ENCODE results near the gene NT5C2.
"Not testable (repeated sequence)": the region's sequence is repeated elsewhere in the genome, so short reads cannot be mapped to it uniquely, and the experiment has no call there.

The NT5C2 gene

DNA sequence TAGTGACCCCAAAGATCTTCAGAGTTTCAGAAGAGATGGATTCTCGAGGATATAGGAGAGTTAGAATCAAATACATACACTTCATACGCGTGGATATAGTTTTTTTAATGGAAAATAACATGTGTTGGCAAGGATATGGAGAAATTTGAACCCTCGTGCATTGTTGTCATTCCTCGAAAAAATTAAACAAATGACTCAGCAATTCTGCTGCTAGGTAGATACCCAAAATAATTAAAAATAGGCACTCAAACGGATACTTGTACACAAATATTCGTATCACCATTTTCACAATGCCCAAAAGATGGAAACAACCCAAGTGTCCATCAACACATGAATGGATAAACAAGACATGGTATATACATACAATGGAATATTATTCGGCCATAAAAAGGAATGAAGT is 5.6 kb upstream of the NT5C2 start:
- DNase-seq = no peak

GRCh38 chr10:103197903-103198302 is 4.8 kb upstream of the NT5C2 start:
- DNase-seq = no peak

GRCh38 chr10:103197174-103197573 is 4.1 kb upstream of the NT5C2 start:
- peak in 1 of 2 donors; percentile 56 for DNase-seq

DNA sequence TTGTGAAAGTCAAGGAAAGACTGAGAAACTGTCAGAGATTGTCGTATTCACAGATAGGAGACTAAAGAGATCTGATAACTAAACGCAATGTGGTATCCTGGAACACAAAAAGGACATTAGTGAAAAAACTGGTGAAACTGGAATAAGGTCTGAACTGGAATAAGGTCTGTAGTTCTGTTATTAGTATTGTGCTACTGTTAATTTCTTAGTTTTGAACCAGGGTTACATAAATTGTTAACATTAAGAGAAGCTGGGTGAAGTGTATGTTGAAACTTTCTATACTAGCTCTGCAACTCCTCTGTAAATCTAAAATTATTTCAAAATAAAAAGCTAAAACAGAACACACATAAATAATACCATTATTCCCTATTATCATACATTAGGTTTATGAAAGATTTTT is 3.4 kb upstream of the NT5C2 start:
- no peak for DNase-seq

DNA sequence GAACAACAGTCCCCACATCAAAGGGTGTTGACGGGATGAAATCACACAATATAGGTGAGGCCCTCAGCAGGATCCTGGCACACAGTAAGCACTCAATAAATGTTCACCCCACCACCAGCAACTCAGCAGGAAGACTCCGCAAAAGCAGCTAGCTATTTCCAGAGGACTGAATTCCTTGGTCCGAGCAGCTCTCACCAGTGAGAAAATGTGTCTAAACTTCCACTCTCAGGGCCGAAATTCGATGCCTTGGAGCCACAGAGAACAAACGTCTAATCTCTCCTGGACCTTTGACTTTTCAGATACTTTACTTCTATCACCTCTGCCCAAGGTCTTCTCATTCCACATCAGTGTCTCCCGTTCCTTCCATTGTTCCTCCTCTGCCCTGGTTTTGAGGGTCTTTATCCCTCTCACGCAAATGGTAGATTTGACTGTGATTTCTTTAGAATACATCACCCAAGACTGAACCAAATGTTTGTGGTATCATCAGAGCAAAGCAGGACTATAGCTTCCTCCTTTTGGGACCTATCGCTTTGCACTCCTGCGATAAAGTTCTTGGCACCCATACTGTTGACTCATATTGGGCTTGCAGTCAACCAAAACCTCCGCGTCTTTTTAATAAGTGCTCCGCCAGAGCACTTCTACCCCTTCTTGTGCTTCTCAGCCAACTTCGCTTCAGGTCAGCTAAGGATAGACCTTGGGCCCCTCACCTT is 903 bp upstream of the NT5C2 start:
- DNase-seq = no peak

DNA sequence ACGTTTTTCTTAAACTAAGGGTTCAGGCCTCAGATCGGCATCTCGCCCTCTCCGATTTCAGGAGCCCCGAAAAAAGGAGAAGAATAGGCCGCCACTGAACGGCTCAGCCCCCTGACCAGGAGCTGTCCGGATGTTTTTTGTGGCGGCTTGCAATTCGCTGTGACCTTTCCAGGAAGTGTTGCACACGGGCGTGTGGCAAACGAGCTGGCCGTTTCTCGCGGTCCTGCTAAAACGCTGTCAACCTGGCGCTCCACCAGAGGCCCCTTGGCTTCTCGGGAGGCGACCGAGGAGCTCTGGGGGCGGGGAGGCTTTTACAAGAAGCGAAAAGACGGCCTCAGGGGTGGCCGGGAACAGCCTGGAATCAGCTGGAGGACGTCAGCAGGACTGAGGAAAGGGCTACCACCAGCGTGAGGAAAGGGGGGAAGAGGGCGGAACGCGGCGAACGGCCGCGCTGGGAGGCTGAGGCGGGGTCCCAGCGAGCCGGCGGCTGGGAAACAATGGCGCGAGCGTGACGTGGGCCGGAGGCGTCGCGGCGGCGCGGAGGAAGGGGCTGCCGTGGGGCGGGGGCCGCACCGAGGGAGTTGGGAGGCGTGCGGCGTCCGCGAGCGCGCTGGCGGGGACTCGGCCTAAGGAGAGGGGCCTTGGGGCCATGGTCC is 493 bp downstream of the NT5C2 start:
- DNase-seq = peak; percentile 60 to 68

DNA sequence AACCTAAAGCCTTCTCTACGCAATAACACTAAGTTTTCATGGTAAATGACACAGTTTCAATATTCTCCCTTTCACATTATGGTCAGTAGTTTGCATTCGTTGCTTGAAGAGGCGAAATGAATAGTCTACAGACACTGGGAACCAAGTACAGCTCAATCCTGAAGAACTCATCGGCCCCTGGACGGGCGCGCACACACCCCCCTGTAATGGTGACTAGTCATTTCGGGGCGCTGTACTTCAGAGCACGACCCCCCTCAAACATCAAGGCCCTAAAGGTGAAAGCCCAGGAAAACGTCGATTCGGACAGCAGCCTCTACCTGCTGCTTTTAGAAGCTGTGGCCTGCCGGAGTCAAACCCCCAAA is 1.0 kb downstream of the NT5C2 start:
- DNase-seq = no peak

DNA sequence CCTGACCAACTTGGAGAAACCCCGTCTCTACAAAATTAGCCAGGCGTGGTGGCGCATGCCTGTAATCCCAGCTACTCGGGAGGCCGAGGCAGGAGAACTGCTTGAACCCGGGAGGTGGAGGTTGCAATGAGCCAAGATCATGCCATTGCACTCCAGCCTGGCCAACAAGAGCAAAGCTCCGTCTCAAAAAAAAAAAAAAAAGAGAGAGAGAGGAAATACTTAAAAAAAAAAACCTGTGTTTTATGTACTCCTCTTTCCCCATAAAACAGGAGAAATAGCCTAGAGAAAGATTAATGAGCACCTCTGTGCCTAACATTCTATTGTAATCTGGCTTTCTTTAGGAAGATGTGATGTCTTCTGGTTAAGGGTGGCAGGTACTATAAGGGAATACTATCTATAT is 1.9 kb downstream of the NT5C2 start:
- not testable (repeated sequence) for DNase-seq

- no peak for DNase-seq
These were observed 4.2 kb downstream of the NT5C2 start for GRCh38 chr10:103188853-103189252.

DNA sequence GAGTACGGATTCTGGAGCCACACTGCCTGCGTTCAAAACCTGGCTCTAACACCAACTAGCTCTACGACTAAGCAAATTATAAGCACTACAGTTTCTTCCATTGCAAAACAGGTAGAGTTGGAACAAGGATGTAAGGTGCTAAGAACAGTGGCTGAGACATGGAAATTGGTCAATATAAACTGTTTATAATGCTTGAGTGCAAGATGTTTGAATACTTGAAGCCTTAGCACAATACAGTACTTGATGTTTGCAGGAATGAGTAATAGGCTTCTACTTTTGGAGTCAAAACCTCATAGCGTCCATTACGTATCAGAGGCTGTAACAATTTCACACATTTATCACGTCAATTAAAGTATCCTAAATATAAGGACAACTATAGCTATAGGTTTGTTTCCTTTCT is 6.9 kb downstream of the NT5C2 start:
- DNase-seq = no peak

- DNase-seq = no peak
These were observed 8.5 kb downstream of the NT5C2 start for GRCh38 chr10:103184615-103185014.

DNA sequence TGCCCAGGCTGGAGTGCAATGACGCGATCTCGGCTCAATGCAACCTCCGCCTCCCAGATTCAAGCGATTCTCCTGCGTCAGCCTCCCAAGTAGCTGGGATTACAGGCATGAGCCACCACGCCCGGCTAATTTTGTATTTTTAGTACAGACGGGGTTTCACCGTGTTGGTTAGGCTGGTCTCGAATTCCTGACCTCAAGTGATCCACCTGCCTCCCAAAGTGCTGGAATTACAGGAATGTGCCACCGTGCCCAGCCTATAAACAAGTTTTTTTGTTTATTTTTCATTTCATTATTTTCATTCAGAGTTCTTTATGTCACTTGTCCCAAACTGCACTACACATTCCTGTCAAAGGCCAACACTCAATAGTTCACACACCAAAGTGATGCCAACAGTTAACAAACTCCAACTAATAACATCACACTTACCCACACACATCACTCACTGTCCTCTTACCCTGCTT is 9.1 kb downstream of the NT5C2 start:
- not testable (repeated sequence) for DNase-seq

GRCh38 chr10:103181244-103181643 is 11.8 kb downstream of the NT5C2 start:
- DNase-seq = peak in 1 of 2 donors; percentile 45

DNA sequence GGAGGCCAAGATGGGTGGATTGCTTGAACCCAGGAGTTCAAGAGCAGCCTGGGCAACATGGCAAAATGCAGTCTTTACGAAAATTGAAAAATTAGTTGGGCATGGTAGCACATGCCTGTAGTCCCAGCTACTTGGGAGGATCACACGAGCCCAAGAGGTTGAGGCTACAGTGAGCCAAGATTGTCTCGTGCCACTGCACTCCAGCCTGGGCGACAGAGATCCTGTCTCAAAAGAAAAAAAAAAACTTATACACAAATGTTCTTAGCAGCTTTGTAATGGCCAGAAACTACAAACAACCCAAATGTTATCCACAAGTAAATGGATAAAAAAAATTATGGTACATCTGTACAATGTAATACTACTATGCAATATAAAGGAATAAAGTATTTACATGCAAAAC is 12.6 kb downstream of the NT5C2 start:
- DNase-seq = no peak

DNA sequence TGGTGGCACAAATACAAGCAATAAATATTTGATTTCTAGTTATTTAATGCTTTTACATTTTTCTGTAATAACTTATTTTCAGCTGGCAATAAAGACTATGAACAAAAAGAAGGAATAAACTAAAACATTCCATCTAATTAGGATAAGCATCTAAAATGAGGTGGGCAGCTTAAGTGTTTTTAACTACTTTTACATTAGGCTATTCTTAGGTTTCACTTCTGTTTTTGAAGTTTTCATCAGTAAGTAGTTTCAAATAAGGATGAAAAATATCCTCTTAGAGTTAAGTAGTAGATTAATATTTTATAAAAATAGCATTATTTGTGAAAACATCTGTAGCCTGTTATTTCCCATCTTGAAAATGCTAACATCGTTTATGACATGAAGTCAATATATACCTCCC is 15.9 kb downstream of the NT5C2 start:
- no peak for DNase-seq

DNA sequence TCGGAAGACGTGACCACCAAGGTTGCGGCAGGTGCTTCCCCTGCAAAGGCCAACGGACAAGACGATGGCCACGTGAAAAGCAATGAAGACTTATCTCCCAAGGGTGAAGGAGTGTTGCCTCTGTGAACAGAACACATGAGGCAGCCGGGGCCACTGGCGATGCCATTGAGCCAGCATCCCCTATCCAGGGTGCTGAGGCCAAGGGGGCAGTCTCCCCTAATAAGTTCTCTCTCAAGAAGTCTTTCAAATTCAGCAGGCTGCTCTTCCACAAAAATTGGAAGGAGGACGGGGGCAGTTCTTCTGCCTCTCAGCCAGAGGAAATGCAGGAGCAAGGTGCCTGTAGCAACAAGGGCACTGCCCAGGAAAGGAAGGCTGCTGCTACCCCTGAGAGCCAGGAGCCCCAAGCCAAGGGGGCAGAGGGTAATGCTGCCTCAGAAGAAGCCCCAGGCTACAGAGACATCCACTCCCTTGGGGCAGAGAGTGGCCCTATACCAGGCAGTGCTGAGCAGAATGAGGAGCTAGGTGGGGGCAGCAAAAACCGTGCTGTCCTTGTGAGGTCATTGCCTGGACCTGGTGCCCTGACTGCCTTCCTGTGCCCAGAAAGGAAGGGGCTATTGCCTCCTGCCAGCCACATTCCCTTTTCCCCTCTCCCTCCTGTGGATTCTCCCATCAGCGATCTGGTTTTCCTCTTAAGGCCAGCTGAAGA is 17.3 kb downstream of the NT5C2 start:
- no peak for DNase-seq

DNA sequence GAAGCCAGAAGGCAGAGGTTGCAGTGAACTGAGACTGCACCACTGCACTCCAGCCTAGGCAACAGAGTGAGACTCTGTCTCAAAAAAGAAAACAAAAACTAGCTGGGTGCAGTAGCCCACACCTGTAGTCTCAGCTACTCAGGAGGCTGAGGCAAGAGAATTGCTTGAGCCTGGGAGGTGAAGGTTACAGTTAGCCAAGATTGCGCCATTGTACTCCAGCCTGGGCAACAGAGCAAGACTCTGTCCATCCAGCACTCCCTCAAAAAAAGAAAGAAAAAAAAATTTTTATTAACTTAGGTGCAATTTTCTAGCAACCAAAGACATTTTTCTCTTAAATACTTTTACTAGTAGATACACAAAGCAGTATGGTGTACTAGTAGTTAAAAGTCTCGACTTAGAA is 18.7 kb downstream of the NT5C2 start:
- DNase-seq = not testable (repeated sequence)

- no peak for DNase-seq
These were observed 21.8 kb downstream of the NT5C2 start for GRCh38 chr10:103171278-103171677.

DNA sequence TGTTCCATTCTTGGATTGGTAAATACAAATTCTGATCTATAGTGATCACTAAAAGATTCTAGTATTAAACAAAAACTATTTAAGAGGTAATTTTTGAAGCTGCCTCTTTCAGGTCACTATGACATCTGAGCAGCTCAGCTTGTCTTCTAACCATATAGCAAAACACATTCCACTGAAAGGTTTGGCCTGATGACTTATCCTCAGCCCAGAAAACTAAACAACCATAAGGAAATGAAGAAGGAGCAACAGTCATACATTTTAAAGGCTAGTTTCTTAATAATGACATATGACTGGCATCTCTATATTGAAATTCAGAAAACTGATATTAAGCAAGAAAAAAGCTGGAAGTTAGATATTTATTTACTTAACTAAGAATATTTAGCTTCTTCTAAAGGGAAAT is 24.6 kb downstream of the NT5C2 start:
- no peak for DNase-seq

DNA sequence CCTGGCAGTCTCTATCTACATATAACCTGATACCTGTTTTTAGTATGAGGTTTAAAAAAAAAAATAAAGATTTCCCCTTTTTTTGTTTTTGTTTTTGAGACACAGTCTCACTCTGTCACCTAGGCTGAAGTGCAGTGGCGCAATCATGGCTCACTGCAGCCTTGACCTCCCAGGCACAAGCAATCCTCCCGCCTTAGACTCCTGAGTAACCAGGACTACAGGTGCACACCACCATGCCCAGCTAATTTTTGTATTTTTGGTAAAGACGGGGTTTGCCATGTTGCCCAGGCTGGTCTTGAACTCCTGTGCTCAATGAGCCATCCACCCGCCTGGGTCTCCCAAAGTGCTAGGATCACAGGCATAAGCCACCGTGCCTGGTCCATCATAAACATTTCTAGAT is 25.5 kb downstream of the NT5C2 start:
- not testable (repeated sequence) for DNase-seq

DNA sequence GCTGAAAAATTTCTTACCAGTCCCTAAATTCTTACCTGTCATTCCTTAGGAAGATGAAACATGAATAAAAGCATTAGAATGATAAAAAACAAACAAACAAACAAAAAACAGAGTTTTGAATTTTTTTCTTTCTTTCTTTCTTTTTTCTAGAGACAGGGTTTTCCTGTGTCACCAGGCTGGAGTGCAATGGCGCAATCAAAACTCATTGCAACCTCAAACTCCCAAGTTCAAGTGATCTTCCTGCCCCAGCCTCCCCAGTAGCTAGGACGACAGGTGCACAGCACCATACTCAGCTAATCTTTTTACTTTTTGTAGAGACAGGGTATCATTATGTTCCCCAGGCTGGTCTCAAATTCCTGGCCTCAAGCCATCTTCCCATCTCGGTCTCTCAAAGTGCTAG is 26.5 kb downstream of the NT5C2 start:
- no peak for DNase-seq

- DNase-seq = not testable (repeated sequence)
These were observed 29.2 kb downstream of the NT5C2 start for GRCh38 chr10:103163766-103164403.

GRCh38 chr10:103157246-103157645 is 35.8 kb downstream of the NT5C2 start:
- DNase-seq = no peak
